HG03457 (cell line): ENCODE data around the gene DPY19L1.
"Not testable (repeated sequence)": the region's sequence is repeated elsewhere in the genome, so short reads cannot be mapped to it uniquely, and the experiment has no call there.

Source experiments
- ATAC-seq: cut with Tn5 transposase; IDR thresholded peaks from one replicate; pipeline ENCODE4 v1.9.1; 2021; ENCODE audit warnings: moderate number of reproducible peaks; ENCODE audit not compliant: unreplicated experiment

DPY19L1 gene

GRCh38 chr7:35035511-35035961 lies 1.7 kb downstream of the DPY19L1 start:
- ATAC-seq = no peak

- ATAC-seq = no peak
Observed at GRCh38 chr7:35032166-35032565, 5.1 kb downstream of the DPY19L1 start.

GRCh38 chr7:35030848-35031247 lies 6.4 kb downstream of the DPY19L1 start:
- no peak for ATAC-seq

GRCh38 chr7:35029311-35029710 lies 8.0 kb downstream of the DPY19L1 start:
- no peak for ATAC-seq

- ATAC-seq = no peak
Observed at GRCh38 chr7:35026150-35026549, 11.1 kb downstream of the DPY19L1 start.

- no peak for ATAC-seq
Observed at GRCh38 chr7:35025369-35025870, 11.9 kb downstream of the DPY19L1 start.

- ATAC-seq = no peak
Observed at GRCh38 chr7:35024298-35024697, 13.0 kb downstream of the DPY19L1 start.

- no peak for ATAC-seq
Observed at GRCh38 chr7:35022725-35023124, 14.6 kb downstream of the DPY19L1 start.

GRCh38 chr7:35021445-35021844 lies 15.8 kb downstream of the DPY19L1 start:
- ATAC-seq = no peak

GRCh38 chr7:35019801-35020200 lies 17.5 kb downstream of the DPY19L1 start:
- no peak for ATAC-seq

GRCh38 chr7:35019179-35019729 lies 18.0 kb downstream of the DPY19L1 start:
- no peak for ATAC-seq

- no peak for ATAC-seq
Observed at GRCh38 chr7:35015346-35015859, 21.9 kb downstream of the DPY19L1 start.

- ATAC-seq = no peak
Observed at GRCh38 chr7:35012160-35012559, 25.1 kb downstream of the DPY19L1 start.

- no peak for ATAC-seq
Observed at GRCh38 chr7:35011085-35011484, 26.2 kb downstream of the DPY19L1 start.

- no peak for ATAC-seq
Observed at GRCh38 chr7:35007768-35008167, 29.5 kb downstream of the DPY19L1 start.

GRCh38 chr7:35004531-35005095 lies 32.7 kb downstream of the DPY19L1 start:
- ATAC-seq = no peak

GRCh38 chr7:35003679-35004303 lies 33.5 kb downstream of the DPY19L1 start:
- no peak for ATAC-seq

GRCh38 chr7:35003177-35003650 lies 34.1 kb downstream of the DPY19L1 start:
- not testable (repeated sequence) for ATAC-seq

- ATAC-seq = not testable (repeated sequence)
Observed at GRCh38 chr7:34998335-34998734, 39.0 kb downstream of the DPY19L1 start.

- not testable (repeated sequence) for ATAC-seq
Observed at GRCh38 chr7:34996423-34997090, 40.7 kb downstream of the DPY19L1 start.

- no peak for ATAC-seq
Observed at GRCh38 chr7:34995757-34996156, 41.5 kb downstream of the DPY19L1 start.
